DOHH2 (cell line): ENCODE results near the gene CDHR3.

Experiments
- CTCF ChIP-seq: fragments of 200-600 bp; sonication (generic); IDR thresholded peaks from one replicate; pipeline ENCODE4 v1.5.1; 2014; ENCODE audit warnings: antibody characterized with exemption, mild to moderate bottlenecking, low read depth, low read length; ENCODE audit not compliant: poor library complexity, severe bottlenecking
- EZH2phosphoT487 ChIP-seq: fragments of 200-600 bp; sonication (generic); IDR thresholded peaks from 2 replicates; pipeline ENCODE4 v1.6.1; 2017; ENCODE audit warnings: borderline replicate concordance, mild to moderate bottlenecking, antibody characterized with exemption, low read length, moderate library complexity, mixed read lengths

GRCh38 chr7:105971845-105972244, 8.8 kb downstream of the CDHR3 start:
- TF ChIP-seq CTCF (no peak), EZH2phosphoT487 (no peak)
